Erythroblast (primary cell): ENCODE measurements around the gene FADD.

Source experiments
- GATA1 ChIP-seq: IDR thresholded peaks from 2 replicates; pipeline ENCODE4 v1.6.1; 2011; ENCODE audit warnings: low read depth, mild to moderate bottlenecking, control low read depth, low read length, moderate library complexity
- POLR2A ChIP-seq: IDR thresholded peaks from 2 replicates; pipeline ENCODE4 v1.6.1; 2011; ENCODE audit warnings: mild to moderate bottlenecking, low read length

DNA sequence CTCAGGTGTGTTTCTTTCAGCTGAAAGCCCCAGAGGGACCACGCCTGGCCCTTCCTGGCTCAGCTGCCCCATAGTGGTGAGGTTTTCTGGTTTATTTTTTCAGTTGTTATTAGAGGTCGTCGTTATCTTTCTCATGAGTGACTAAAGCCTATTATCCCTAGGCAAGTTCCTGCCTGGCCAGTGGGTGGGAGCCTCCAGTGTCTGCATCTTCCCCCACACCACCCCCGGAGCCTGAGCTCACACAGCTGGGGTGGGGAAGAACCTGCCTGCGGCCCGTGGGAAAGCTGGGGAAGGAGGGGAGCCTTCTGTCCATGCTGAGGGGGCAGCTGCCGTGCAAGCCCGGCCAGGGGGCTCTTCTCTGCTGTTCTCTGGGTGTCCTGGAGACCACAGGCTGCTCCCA is 43.1 kb downstream of the FADD start:
- TF ChIP-seq POLR2A = no peak
- no peak for TF ChIP-seq GATA1
